NCI-H1436 (cell line): Measurements from ENCODE around the gene CENPM.
A peak's percentile ranks its signal among the peaks of the same experiment; 100 is the strongest.

Experiments
- DNase-seq: peaks from one replicate; lab custom pipeline; 2025; lab: John Stamatoyannopoulos, UW

The CENPM gene, protein sequence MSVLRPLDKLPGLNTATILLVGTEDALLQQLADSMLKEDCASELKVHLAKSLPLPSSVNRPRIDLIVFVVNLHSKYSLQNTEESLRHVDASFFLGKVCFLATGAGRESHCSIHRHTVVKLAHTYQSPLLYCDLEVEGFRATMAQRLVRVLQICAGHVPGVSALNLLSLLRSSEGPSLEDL

DNA sequence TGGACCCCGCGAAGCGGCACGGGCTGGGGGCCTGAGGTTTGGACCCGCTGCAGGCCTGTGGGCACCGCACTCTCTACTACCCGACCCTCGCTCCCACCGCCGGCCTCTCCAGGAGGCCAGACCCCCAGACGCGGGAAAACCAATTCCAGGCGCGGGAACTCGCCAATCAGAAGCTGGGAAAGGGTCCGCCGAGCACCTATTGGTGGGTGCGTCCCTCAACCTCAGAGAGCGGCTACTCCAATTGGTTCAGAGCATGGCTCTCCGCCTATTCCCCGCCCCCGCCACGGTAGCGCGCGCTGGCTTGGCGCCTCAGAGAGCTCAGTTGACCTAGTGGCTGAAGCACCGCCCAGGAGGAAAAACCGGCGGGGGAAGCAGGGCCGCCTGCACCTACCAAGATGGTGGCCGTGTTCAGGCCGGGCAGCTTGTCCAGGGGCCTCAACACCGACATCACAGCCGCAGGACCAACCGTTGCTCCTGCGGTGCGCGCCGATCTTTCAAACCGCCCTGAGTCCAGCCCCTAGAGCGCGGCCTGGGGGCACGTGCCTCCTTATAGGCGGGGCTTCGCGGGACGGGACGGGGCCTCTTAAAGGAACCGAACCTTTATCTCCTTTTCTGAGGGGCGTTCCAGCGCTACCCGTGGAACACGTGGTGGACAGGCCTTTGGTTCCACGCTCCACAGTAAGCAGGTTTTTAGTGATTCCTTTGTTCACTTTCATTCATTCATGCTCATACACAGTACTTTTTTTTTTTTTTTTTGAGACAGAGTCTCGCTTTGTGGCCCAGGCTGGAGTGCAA, at the start of gene CENPM:
Gene CENPM, minus strand, starts transcription at position 524 of the 795 bp plus-strand sequence. Its CDS starts 76 bp downstream, at position 448.
- peak; percentile 94 for DNase-seq

GRCh38 chr22:41995211-41995610, 48.3 kb upstream of the CENPM start:
- no peak for DNase-seq

- DNase-seq, result no peak
Measured at GRCh38 chr22:41992496-41992895, 45.5 kb upstream of the CENPM start.

GRCh38 chr22:41991111-41991510, 44.2 kb upstream of the CENPM start:
- no peak for DNase-seq

GRCh38 chr22:41989246-41989645, 42.3 kb upstream of the CENPM start:
- DNase-seq, result no peak

DNA sequence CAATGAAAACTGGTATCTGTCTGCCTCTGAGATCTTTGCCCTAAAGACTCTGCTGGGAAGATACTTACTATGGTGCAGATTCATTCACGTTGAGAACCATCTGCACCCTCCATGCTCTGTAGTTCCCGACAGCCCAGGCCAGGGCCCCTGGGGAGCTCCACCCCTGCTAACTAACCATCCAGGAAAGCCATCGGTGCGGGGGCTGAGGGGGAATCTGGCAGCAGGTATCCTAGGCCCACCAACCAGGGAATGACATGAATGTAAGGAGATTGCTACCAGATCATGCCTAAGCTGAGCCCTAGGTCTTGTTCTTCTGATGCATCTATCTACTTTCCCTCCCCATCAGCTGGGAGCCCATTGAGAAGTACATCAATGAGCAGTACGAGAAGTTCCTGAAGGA, 40.3 kb upstream of the CENPM start:
- DNase-seq, result no peak

DNA sequence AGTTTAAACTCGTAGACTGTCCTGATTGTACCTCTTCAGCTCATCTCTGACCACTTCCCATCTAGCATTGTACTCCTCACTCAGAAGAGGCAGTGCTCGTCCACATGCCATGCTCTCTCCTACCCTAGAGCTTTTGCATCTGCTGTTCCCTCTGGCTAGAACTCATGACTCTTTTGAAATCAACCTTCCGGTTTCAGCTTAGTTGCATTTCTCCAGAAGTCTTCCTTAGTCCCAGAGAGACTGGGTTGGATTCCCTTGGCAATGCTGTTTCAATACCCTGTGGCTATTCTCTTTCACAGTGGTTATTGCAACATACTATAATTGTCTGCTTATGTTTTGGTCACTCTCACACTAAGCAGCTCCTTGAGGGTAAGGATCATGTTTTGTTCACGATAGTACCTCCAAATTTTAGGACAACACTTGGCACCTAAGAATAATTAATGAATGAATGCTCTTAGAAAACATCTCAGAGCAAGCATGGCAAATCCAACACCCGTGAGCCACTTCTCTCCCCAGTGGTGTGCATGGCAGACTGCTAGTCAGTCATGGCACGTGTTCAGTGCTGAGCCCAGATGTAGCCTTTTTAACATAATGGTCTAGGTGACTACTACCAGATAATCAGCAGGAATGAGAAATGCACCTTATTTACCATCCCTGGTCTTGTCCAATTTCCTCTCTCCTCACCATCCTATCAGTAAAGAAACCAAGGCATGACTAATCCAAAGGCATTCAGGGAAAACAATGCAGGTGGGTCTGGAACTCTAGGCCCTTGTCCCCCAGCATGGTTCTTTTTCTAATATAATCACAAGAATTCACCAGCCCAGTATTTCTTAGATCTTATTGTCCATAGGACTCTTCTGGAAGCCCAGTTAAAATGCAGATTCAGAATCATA, 36.8 kb upstream of the CENPM start:
- no peak for DNase-seq

GRCh38 chr22:41982865-41983264, 35.9 kb upstream of the CENPM start:
- DNase-seq, result no peak

GRCh38 chr22:41979423-41980250, 32.7 kb upstream of the CENPM start:
- no peak for DNase-seq

GRCh38 chr22:41978732-41979131, 31.8 kb upstream of the CENPM start:
- no peak for DNase-seq

DNA sequence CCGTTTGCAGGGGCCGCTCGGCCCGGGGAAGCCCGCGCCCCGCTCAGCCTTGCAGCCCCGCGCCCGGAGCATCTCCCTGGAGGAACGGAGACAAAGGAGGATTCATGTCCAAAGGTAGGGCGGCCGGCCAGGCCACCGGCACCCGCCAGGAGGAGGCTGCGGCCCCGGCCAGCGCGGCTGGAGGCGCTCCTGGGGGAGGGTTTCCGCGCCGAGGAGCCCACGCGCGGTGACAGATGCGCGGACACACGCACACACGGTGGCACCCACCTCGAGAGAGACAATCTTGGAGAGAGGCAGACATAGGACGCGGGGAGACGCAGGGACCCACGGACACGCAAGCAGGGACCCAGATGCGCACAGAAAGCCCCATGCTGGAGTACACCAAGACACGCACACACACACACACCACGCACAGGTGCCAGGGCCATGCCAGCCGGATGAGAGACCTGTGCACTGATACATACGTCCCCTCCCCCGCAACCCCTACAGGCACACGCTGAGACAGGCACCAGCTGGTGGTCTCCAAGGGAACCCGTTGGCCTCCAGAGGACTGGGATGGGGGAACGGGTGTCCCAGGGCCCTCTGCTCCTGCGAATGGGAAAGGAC, 30.1 kb upstream of the CENPM start:
- DNase-seq, result peak; percentile 61

DNA sequence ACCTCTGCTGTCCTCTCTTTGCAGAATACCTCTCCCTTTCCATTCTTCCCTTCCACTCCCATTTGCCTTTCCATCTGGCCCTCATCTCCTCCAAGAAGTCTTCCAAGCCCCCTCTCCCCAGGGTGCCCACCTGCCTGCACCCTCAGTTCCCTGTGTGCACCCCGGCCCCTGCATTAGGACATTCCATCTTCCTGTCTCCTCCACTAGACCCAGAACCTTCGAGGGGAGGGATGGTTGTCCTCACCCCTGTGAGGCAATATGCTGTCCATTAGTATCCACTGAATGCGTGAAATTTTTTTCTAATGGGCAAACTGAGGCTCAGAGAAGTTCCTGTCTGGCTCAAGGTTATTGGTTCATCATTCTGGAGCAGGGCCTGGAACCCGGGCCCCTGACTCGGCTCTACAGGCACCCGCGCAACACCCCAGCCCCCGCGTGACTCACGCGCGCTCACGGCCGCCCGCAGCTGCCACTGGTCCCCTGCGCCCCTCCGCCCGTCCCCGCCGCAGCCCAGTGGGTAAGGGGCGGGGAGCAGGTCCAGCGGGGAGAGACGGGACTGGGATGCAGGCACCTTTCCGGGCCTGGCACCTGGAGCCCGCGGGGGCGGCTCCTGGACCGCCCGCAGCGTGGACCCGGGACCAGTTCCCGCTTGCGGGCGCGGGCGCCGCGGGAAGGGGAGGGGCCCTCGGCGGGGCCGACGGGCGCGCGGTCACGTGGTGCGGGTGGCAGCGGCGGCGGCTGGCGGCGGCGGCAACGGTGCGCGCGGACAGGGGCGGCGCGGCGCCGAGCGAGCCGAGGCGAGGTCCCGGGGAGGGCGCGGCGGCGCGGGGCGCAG, 29.3 kb upstream of the CENPM start:
- DNase-seq, result peak; percentile 47

DNA sequence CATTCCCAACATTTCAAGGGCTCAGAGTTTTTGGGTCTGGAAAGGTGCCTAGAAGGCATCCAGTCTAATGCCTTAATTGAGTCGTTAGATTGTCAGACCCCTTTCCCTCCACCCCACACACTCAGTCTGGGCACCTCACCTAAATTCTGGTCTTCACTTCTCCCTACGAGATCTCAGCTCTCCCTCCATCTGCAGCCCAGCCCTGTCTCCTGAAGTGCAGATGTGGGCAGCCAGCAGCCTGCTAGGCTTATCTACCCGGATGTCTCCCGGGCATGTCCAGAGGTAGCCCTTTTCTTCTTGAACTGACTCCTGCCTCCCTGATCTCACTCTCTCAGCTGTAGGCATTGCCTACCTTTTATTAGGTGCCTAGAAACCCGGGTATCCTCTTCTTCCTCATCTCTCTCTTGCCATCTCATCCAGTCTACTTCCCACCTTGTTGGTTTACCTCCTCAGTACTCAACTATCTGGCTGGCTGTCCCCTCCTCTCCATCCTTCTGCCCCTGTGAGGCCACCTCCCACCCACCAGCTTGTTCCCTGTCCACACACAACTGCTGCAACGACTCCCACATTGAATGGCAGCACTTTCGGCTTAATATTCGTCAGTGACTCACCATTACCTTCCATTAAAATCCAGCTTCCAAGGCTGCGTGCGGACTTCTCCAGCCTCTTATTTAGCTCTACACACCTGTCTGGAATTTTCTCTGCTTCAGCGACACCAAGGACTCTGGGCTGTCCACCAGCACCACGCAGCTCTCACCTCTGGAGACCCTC, 28.5 kb upstream of the CENPM start:
- DNase-seq, result no peak

- DNase-seq, result no peak
Measured at GRCh38 chr22:41974691-41975290, 27.8 kb upstream of the CENPM start.

- no peak for DNase-seq
Measured at GRCh38 chr22:41971431-41971830, 24.5 kb upstream of the CENPM start.

- no peak for DNase-seq
Measured at GRCh38 chr22:41970601-41971000, 23.6 kb upstream of the CENPM start.

DNA sequence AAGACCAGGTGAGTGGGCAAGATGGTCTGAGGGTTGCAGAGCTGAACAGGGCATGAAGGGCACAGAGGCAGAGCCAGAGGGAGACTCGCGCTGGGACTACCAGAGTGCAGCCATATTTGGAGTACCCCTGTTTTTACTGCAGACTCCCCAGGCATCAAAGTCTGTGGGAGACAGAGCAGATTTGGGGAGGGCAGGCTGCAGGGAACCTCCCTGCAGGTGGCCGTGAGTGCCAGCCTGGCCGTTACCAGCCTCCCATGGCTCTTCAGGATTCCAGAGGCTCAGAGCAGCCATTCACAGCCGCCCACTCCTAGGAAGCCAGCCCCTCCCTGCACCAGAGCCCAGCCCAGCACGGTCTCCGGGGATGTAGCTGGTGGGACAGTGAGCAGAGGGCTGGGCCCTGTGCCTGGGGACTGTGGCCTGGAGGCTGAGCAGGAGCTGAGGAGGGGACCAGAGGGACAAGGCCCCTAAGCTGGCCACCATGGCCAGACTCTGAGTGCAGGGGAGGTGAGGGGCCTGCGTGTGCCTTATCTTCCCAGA, 22.2 kb upstream of the CENPM start, which contains the start of gene SEPTIN3:
Gene SEPTIN3, plus strand, starts transcription at position 334 of the 537 bp plus-strand sequence. CDS start 2,050 bp downstream, outside the sequence.
- DNase-seq, result no peak

DNA sequence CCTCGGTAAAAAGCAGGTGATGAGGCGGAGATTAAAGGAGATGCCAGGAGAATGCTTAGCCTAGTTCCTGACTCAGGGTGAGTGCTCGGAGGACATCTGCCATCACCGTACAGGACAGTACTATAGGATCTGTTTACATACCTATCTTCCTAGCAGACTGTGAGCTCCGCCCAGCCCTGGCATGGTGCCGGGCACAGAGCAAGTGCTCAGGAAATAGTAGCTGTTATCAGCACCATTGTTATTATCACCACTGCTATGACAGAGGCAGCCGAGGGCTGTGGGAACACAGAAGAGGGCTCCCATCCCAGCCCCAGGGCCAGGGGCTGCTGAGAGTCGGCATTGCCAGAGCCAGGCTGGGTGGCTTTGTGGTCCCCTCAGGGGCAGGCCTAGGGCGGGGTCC, 21.6 kb upstream of the CENPM start:
- peak; percentile 43 for DNase-seq
